ENCODE data around the gene PRKAR1A. TPM values are rescaled to one million over a fixed set of nuclear protein-coding genes. Genes with fewer than 3 reads are reported as not detected.

The PRKAR1A gene
- 457 TPM for total RNA-seq

GRCh38 chr17:68512247-68512959 lies at the start of gene PRKAR1A:
Gene PRKAR1A, plus strand, starts transcription at chr17:68512430. Its CDS starts 2,970 bp downstream, at chr17:68515400.

Other genes starting within 250 kb of the PRKAR1A start
- gene SLC16A6, start 221.3 kb upstream of the PRKAR1A start, total RNA-seq = 3.5 TPM
- 15.0 TPM for gene ARSG, start 220.9 kb upstream of the PRKAR1A start, total RNA-seq
- 8.8 TPM for gene WIPI1, start 54.9 kb upstream of the PRKAR1A start, total RNA-seq
- gene FAM20A, start 88.9 kb downstream of the PRKAR1A start, total RNA-seq = 3.0 TPM